SW480 (cell line): ENCODE results near the gene GPC5.

ENCODE experiments used
- DNase-seq: peaks from one replicate; pipeline ENCODE4 v3.0.0-alpha.2; 2016; ENCODE audit warnings: low spot score

The GPC5 gene

GRCh38 chr13:92158346-92158745 is 759.9 kb downstream of the GPC5 start:
- DNase-seq: no peak

GRCh38 chr13:92164822-92165221 is 766.4 kb downstream of the GPC5 start:
- DNase-seq: no peak

- DNase-seq: no peak
Observed at GRCh38 chr13:92172191-92172590, 773.8 kb downstream of the GPC5 start.

- DNase-seq: no peak
Observed at GRCh38 chr13:92173254-92173653, 774.8 kb downstream of the GPC5 start.

GRCh38 chr13:92175330-92175729 is 776.9 kb downstream of the GPC5 start:
- DNase-seq: peak; percentile 19

- DNase-seq: no peak
Observed at GRCh38 chr13:92177966-92178365, 779.5 kb downstream of the GPC5 start.

GRCh38 chr13:92179223-92179622 is 780.8 kb downstream of the GPC5 start:
- DNase-seq: no peak

GRCh38 chr13:92187378-92187989 is 789.1 kb downstream of the GPC5 start:
- peak; percentile 4 for DNase-seq

- DNase-seq: no peak
Observed at GRCh38 chr13:92188574-92188973, 790.2 kb downstream of the GPC5 start.

- DNase-seq: no peak
Observed at GRCh38 chr13:92196591-92197256, 798.3 kb downstream of the GPC5 start.

- DNase-seq: no peak
Observed at GRCh38 chr13:92197669-92198068, 799.2 kb downstream of the GPC5 start.

- DNase-seq: no peak
Observed at GRCh38 chr13:92218615-92219014, 820.2 kb downstream of the GPC5 start.

- DNase-seq: no peak
Observed at GRCh38 chr13:92221916-92222315, 823.5 kb downstream of the GPC5 start.

GRCh38 chr13:92224052-92224821 is 825.8 kb downstream of the GPC5 start:
- DNase-seq: no peak

GRCh38 chr13:92224825-92225224 is 826.4 kb downstream of the GPC5 start:
- DNase-seq: no peak

GRCh38 chr13:92225861-92226260 is 827.4 kb downstream of the GPC5 start:
- no peak for DNase-seq

- DNase-seq: no peak
Observed at GRCh38 chr13:92232871-92233270, 834.5 kb downstream of the GPC5 start.

GRCh38 chr13:92251671-92252210 is 853.3 kb downstream of the GPC5 start:
- DNase-seq: no peak

GRCh38 chr13:92255526-92255925 is 857.1 kb downstream of the GPC5 start:
- no peak for DNase-seq

- DNase-seq: no peak
Observed at GRCh38 chr13:92256211-92256610, 857.8 kb downstream of the GPC5 start.

GRCh38 chr13:92259046-92259445 is 860.6 kb downstream of the GPC5 start:
- DNase-seq: no peak

- DNase-seq: no peak
Observed at GRCh38 chr13:92259523-92259922, 861.1 kb downstream of the GPC5 start.

GRCh38 chr13:92260363-92260762 is 861.9 kb downstream of the GPC5 start:
- DNase-seq: no peak
